GM13977 (cell line): ENCODE data around the gene PROK2.

ENCODE experiments used
- DNase-seq: peaks from one replicate; pipeline ENCODE4 v3.0.0; 2012; ENCODE audit warnings: low spot score
- in situ Hi-C: fragments of 300-500 bp; cut with MboI; formaldehyde crosslinking; loops from one replicate; pipeline ENCODE4 v1.12.0; 2022; ENCODE audit warnings: low sequenced_read_pairs, low pct_unique_long_range_greater_than_20kb, mixed read lengths, inconsistent platforms; ENCODE audit not compliant: unreplicated experiment
- TF ChIP-seq, protein P1 (sequence below): IDR thresholded peaks from 2 replicates; pipeline ENCODE4 v1.5.1; 2012; ENCODE audit warnings: mild to moderate bottlenecking, control low read depth; ENCODE audit not compliant: insufficient read depth; ENCODE audit errors: extremely low read depth, missing control alignments

The PROK2 gene

DNA sequence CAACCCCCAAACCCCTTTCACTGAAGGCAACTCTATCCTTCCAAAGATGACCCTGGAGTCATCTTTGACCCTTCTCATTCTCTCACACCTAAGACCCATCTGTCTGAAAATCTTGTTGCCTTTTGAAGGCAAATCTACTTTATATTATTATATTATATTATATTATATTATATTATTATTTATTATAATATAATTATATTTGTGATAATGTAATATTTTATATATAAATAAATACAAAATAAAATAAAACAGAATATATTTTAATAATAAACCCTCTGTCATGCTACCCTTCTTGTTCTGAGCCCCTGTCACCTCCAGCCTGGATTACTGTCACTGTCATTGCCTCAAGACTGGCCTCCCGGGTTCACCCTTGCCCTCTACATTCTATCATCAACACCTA lies 5.0 kb upstream of the PROK2 start:
- TF ChIP-seq, protein P1, sequence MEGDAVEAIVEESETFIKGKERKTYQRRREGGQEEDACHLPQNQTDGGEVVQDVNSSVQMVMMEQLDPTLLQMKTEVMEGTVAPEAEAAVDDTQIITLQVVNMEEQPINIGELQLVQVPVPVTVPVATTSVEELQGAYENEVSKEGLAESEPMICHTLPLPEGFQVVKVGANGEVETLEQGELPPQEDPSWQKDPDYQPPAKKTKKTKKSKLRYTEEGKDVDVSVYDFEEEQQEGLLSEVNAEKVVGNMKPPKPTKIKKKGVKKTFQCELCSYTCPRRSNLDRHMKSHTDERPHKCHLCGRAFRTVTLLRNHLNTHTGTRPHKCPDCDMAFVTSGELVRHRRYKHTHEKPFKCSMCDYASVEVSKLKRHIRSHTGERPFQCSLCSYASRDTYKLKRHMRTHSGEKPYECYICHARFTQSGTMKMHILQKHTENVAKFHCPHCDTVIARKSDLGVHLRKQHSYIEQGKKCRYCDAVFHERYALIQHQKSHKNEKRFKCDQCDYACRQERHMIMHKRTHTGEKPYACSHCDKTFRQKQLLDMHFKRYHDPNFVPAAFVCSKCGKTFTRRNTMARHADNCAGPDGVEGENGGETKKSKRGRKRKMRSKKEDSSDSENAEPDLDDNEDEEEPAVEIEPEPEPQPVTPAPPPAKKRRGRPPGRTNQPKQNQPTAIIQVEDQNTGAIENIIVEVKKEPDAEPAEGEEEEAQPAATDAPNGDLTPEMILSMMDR: no peak
- DNase-seq: no peak
- in situ Hi-C loops: no loop called here

DNA sequence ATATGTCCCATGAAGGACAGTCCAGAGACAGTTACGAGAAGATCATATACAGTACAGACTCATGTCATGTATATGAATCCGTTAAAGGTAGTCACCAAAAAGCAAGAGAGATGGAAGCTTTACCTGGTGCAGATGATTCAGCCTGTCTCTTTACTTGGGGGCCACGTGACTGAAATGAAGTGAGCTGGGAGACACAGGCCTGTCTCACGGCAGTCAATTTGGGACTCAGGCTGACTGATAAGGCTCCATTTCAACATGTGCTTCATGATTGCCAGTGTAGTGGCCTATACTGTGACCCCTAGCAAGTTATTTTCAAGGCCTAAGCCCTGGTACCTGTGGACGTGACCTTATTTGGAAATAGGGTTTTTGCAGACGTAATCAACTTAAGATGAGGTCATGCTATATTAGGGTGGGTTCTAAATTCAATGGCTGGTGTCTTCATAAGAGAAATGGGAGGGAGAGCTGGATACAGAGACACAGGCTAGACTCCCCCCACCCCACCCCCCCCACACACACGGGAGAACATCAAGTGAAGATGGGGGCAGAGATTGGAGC lies 3.0 kb upstream of the PROK2 start:
- in situ Hi-C loops: no loop called here
- TF ChIP-seq, protein P1: no peak
- no peak for DNase-seq

GRCh38 chr3:71786551-71786950 lies 1.6 kb upstream of the PROK2 start:
- TF ChIP-seq, protein P1: no peak
- in situ Hi-C loops: no loop called here
- DNase-seq: no peak

DNA sequence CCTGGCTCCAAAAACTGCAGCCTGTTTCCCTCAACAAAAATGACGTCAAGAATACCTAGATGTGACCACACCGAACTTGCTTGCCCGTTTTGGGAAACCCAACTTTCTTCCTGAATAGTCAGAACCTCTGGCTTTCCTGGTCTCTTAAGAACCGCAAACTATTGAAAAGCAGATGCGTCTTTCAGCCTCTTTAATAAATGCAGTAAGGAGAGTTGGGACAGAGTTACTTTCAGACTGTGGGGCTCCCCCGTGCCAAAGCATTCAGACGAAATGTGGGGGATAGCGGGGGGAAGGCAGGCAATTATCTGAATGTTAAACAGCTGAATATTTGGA lies 1.2 kb upstream of the PROK2 start:
- DNase-seq: no peak
- in situ Hi-C loops: no loop called here
- TF ChIP-seq, protein P1: no peak

DNA sequence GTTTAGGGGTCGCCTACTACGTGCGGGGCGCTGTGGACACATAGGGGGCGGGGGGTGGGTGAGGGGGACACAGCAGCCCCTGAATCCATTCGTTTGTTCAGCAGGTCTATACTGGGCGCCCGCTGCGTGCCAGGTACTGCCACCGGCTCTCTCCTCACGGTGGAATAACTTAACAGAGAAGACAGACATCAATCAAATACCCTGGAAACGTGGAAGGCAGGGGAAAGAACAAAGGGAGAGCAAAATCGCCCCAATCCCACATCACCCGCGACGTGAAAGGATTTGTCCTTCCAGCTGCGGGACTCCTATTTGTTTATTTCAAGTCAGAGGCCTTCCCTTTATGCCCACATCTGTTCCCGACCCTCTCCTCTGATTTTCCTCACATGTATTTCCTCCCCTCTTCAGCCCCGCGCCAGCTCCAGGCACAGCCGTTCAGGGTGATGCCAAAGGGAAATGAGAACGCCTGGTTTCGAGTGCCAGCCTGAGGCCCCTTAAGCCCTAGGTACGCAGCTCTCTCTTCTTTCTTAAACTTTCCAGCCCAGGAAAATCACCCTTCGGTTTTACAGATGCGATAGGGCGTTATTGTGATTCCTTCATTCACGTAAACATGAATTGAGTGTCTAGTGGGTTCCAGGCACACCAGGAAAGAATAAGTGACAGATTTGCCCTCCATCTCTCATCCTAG lies 726 bp upstream of the PROK2 start:
- no peak for DNase-seq
- in situ Hi-C loops: no loop called here
- TF ChIP-seq, protein P1: no peak

- no peak for DNase-seq
- in situ Hi-C loops: no loop called here
- TF ChIP-seq, protein P1: no peak
Observed at GRCh38 chr3:71784201-71784913, 591 bp downstream of the PROK2 start.
